ENCODE results near the gene RNF213. TPM values are rescaled to one million over a fixed set of nuclear protein-coding genes. Genes with fewer than 3 reads are reported as not detected.
A peak's percentile ranks its signal among the peaks of the same experiment; 100 is the strongest.

Gene RNF213
- total RNA-seq, 2 donors from 2014 or later: 98.8 to 136 TPM

GRCh38 chr17:80248894-80249710 is 11.6 kb upstream of the RNF213 start:
- H3K27me3 ChIP-seq (ENCODE audit: control insufficient read depth, insufficient read depth, low read length, poor library complexity, severe bottlenecking): no peaks in the 10 kb centered on the region
- peaks cover 34% of the 10 kb centered on the region for H3K36me3 ChIP-seq (ENCODE audit: control insufficient read depth, insufficient read depth, low read length)
- H3K9ac ChIP-seq (ENCODE audit: extremely low read depth, low read length, poor library complexity, severe bottlenecking): no peak overlapping the region
- no peak overlapping the region for H3K4me3 Mint-ChIP-seq
- H3K4me3 ChIP-seq (ENCODE audit: low read length): no peak overlapping the region
- H3K4me1 Mint-ChIP-seq: no peaks in the 10 kb centered on the region
- H3K9me3 Mint-ChIP-seq: no peaks in the 10 kb centered on the region
- H3K36me3 Mint-ChIP-seq (ENCODE audit: low read depth): peaks cover 43% of the 10 kb centered on the region
- H3K27ac ChIP-seq (ENCODE audit: low read depth, low read length): no peak overlapping the region
- no peaks in the 10 kb centered on the region for H3K4me1 ChIP-seq (ENCODE audit: control insufficient read depth, insufficient read depth, low read length)
- H3K27me3 Mint-ChIP-seq (ENCODE audit: insufficient read depth): no peaks in the 10 kb centered on the region
- WGBS, 2 experiments (ENCODE audit: insufficient coverage in 1 of 2, insufficient read length in 1 of 2): 91 to 92% methylated on average over 16 to 26 of the region's 26 CpGs
- TF ChIP-seq CTCF (conservative IDR thresholded peaks at IDR 0.05): no peak
- peak; percentile 54 for DNase-seq
- H3K9me3 ChIP-seq (ENCODE audit: control insufficient read depth, low read length): no peaks in the 10 kb centered on the region
- peak overlapping the region; percentile 64 for H3K27ac Mint-ChIP-seq

GRCh38 chr17:80251966-80252365 is 8.7 kb upstream of the RNF213 start:
- Mint-ChIP-seq H3K4me1 (no peaks in the 10 kb centered on the region), H3K27ac (peak overlapping the region; percentile 30), H3K27me3 (ENCODE audit: insufficient read depth) (no peaks in the 10 kb centered on the region), H3K36me3 (ENCODE audit: low read depth) (peaks cover 42% of the 10 kb centered on the region), H3K4me3 (no peak overlapping the region), H3K9me3 (no peaks in the 10 kb centered on the region)
- peak; percentile 45 for DNase-seq
- no peak overlapping the region for H3K9ac ChIP-seq (ENCODE audit: extremely low read depth, low read length, poor library complexity, severe bottlenecking)
- WGBS, 2 experiments (ENCODE audit: insufficient coverage in 1 of 2, insufficient read length in 1 of 2): 94 to 96% methylated on average over 5 to 11 of the region's 11 CpGs
- H3K36me3 ChIP-seq (ENCODE audit: control insufficient read depth, insufficient read depth, low read length): peaks cover 32% of the 10 kb centered on the region
- no peaks in the 10 kb centered on the region for H3K4me1 ChIP-seq (ENCODE audit: control insufficient read depth, insufficient read depth, low read length)
- no peak overlapping the region for H3K4me3 ChIP-seq (ENCODE audit: low read length)
- no peaks in the 10 kb centered on the region for H3K27me3 ChIP-seq (ENCODE audit: control insufficient read depth, insufficient read depth, low read length, poor library complexity, severe bottlenecking)
- no peak for TF ChIP-seq CTCF (conservative IDR thresholded peaks at IDR 0.05)
- H3K27ac ChIP-seq (ENCODE audit: low read depth, low read length): no peak overlapping the region
- no peaks in the 10 kb centered on the region for H3K9me3 ChIP-seq (ENCODE audit: control insufficient read depth, low read length)

GRCh38 chr17:80252871-80253270 is 7.8 kb upstream of the RNF213 start:
- no peak overlapping the region for H3K4me3 Mint-ChIP-seq
- 77 to 83% methylated on average over 12 to 13 of the region's 13 CpGs for WGBS, 2 experiments (ENCODE audit: insufficient coverage in 1 of 2, insufficient read length in 1 of 2)

More at GRCh38 chr17:80252871-80253270, 7.8 kb upstream of the RNF213 start:
- Histone ChIP-seq H3K36me3 (ENCODE audit: control insufficient read depth, insufficient read depth, low read length) (peaks cover 32% of the 10 kb centered on the region), H3K9me3 (ENCODE audit: control insufficient read depth, low read length) (no peaks in the 10 kb centered on the region), H3K9ac (ENCODE audit: extremely low read depth, low read length, poor library complexity, severe bottlenecking) (no peak overlapping the region), H3K4me1 (ENCODE audit: control insufficient read depth, insufficient read depth, low read length) (no peaks in the 10 kb centered on the region), H3K27me3 (ENCODE audit: control insufficient read depth, insufficient read depth, low read length, poor library complexity, severe bottlenecking) (no peaks in the 10 kb centered on the region), H3K4me3 (ENCODE audit: low read length) (no peak overlapping the region), H3K27ac (ENCODE audit: low read depth, low read length) (no peak overlapping the region)
- Mint-ChIP-seq H3K27me3 (ENCODE audit: insufficient read depth) (no peaks in the 10 kb centered on the region), H3K27ac (no peak overlapping the region), H3K9me3 (no peaks in the 10 kb centered on the region), H3K36me3 (ENCODE audit: low read depth) (peaks cover 41% of the 10 kb centered on the region), H3K4me1 (peaks cover 7% of the 10 kb centered on the region)
- DNase-seq: peak; percentile 91
- peak; percentile 75 for TF ChIP-seq CTCF (conservative IDR thresholded peaks at IDR 0.05)
